GM19395 (cell line): ENCODE data around the gene TTC39B.

Experiments used
- ATAC-seq: cut with Tn5 transposase; IDR thresholded peaks from one replicate; pipeline ENCODE4 v1.9.1; 2021; ENCODE audit warnings: mild to moderate bottlenecking, moderate library complexity; ENCODE audit not compliant: unreplicated experiment

The TTC39B gene

DNA sequence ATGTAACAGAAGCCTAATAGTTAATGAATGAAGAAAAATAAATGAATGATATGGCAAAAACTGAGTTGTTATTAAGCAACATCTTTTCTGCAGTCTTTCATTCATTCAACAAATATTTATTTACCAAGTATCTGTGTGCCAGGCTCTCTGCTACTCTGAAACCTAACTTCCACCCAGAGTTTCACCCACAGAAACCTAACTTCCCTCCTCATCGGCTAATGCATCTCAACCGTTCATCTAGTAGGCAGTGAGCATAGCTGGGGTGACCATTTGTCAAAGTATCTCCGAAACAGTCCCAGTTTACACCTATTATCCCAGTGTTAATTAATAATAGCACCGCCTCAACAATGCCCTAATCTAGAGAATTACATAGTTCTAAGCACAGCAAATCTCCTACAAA is 1.5 kb downstream of the TTC39B start:
- ATAC-seq: no peak

DNA sequence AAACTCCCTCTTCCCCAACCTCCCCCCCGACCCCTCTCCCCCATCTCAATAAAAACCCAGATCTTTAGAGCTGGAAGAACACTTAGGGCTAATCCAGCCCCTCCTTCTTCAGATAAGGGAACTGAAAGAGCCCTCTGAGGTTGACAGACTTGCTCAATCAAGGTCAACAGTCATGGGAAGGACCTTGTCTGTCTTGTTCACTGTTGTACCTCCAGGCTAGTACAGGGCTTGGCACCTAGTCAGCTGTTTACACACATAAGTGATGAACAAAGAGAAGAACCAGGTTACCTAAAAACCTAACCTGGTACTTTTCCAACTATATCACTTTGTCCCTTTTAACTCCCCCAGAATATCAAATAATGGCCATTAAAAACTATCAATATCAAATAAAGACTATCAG is 2.4 kb downstream of the TTC39B start:
- peak; percentile 29 for ATAC-seq

DNA sequence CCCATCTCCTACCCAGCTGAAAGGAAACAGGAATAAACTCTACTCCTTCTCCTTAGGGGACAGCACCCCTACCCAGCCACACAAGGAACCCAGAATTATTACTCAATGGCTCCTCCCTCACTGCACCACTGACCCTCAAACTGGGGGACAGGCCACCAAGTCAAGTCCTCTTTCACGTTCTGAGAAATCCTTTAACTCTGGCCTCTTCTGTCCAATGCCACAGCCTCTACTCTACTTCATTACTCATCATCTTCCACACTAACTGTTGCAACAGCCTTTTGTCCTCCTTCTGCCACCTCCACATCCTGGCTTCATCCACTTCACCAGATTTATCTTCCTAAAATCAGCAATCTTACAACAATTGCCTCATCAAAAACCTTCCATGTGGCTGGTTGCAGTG is 6.8 kb downstream of the TTC39B start:
- ATAC-seq: no peak

GRCh38 chr9:15299374-15299939 is 7.6 kb downstream of the TTC39B start:
- ATAC-seq: peak; percentile 94

DNA sequence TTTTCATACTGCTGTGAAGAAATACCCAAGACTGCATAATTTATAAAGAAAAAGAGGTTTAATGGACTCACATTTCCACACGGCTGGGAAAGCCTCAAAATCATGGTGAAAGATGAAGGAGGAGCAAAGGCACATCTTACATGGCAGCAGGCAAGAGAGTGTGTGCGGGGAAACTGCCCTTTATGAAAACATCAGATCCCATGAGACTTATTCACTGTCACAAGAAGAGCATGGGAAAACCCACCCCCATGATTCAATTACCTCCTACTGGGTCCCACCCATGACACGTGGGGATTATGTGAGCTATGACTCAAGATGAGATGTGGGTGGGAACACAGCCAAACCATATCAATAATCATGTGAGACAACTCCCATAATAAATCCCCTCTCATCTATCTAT is 8.7 kb downstream of the TTC39B start:
- no peak for ATAC-seq

- ATAC-seq: peak; percentile 27
Measured at GRCh38 chr9:15295761-15296405, 11.1 kb downstream of the TTC39B start.

DNA sequence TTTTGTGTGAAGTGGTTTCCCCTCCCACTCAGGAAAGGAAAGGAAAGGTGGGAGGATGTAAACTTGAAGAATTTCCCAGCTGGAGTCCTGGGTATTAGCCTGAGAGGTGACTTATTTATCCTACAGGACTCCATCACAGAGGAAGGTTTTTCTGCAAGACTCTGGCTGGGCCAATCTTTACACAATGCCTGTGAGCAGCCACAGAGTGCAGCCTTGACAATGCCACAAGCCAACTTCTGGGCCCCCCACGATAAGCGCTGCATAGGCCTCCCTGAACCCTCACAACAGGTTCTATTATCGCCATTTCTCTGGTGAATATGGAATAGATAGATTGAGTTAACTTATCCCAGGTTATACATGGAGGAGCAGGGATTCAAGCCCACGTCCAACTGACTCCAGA is 12.4 kb downstream of the TTC39B start:
- ATAC-seq: no peak

DNA sequence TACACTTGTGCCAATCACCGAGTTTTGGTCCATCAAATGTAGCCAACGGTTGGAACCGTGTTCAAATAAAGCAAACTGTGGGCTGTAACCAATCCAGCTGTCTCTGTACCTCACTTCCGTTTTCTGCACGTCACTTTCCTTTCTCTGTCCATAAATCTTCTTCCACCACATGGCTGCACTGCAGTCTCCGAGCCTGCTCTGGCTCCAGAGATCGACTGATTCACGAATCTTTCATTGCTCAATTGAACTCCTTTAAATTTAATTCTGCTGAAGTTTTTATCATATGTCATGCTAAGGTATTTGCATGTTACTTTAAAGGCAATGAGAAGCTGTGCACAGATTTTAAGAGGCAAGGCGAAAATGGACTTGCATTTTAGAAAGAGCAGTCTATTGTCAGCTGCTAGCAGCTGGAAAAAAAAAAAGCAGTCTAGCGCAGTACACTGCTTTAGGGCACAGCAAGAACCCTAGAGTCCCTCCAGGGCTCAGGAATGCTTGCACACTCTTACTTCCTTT is 13.2 kb downstream of the TTC39B start:
- ATAC-seq: no peak

GRCh38 chr9:15293084-15293483 is 13.9 kb downstream of the TTC39B start:
- ATAC-seq: no peak

GRCh38 chr9:15289603-15290002 is 17.4 kb downstream of the TTC39B start:
- ATAC-seq: no peak

DNA sequence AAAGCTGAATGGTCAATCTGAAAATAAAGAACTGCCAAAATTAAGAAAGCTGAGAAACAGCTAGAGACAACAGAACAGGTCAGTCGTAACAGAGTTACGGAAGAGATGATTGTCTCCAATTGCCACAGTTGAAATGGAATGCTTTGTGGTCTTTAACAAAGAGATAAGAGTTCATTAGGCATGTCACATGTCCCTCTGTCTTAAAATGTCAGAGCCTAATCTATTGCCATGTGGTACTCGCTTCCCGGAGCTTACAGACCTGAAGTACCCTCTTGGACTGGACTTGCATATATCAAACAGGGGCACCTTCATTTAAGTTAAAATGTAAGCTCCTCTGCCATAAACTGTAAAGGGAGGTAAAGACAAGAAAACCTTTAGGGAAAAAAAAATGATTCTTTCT is 19.7 kb downstream of the TTC39B start:
- ATAC-seq: no peak

GRCh38 chr9:15286161-15286821 is 20.7 kb downstream of the TTC39B start:
- no peak for ATAC-seq

GRCh38 chr9:15282567-15283285 is 24.3 kb downstream of the TTC39B start:
- no peak for ATAC-seq

DNA sequence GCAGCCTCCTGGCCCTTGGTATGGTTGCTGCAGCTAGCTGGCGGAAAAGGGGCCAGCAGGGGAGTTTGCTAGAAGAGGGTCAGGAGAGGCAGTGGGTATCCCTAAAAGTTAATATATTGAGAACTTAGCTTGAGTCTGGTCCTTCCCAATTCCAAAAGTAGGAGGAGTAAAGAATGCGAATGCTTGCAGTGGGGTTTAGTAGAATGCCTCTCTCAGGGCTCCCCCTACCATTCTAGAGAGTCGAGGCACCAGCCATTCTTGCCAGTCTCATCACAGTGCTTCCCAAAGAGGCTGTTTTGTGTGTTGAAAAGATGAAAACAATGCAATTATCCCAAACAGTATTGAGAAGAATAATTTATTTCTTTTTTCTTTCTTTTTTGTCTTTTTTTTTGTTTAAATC is 26.4 kb downstream of the TTC39B start:
- ATAC-seq: no peak

DNA sequence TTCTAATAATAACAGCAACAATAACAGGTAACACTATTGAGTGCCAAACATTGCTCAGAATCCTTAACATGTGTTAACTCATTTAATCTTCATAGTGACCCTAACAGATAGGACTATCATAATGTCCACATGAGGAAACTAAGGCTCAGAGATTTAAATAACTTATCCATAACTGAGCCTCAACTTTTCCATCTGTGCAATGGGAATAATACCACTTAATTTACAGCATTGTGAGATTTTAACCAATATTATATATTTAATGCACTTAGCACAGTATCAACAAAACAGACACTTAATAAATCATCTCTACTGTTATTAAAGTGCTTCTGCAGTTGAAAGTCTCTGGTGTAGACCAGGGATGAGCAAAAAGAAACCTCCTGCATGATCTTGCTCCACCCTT is 28.2 kb downstream of the TTC39B start:
- ATAC-seq: no peak

GRCh38 chr9:15278091-15278687 is 28.8 kb downstream of the TTC39B start:
- no peak for ATAC-seq

GRCh38 chr9:15277400-15278090 is 29.5 kb downstream of the TTC39B start:
- no peak for ATAC-seq

DNA sequence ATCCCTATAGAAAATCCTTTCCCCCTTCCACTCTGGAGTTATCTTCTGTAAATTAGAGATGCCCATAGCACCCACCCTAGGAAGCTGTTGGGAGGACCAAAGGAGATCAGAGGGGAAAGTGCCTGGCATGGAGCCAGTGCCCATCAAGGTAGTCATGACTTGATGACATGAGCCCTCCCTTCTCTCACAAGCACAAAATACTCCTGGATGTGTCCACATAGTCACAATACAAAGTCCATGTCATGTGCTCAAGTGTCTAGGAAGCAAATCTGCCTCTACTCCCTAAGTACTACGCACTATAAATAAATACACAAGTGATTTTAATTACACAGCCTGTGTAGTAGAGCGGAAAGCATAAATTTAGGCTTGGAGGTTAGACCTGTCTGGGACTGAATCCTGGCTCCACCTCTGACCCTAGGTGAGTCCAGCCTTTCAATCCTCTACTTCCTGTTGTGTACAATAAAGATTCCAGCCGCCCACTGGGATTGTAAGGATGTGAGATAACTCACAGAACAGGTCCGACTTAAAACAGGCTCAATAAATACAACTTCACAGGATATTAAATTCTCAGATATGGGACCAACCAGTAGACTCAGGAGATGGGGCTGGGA is 30.6 kb downstream of the TTC39B start:
- no peak for ATAC-seq

DNA sequence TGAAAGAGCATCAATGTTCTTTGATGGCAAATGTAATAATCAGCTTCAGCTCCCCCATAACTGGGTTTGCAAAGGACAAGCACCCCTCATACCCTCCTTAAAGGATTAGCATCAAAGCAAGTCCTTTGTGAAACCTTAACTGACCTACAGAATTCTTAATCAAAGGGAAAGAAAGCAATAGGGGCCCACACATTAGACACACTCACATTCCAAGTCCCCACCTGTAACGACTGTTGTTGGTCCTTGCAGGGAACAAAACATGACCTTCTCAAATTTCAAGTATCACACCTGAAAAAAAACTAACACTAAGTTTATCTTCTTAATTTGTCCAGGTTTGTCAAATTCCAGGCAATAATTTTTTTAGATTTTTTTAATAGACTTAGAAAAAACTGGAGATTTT is 32.6 kb downstream of the TTC39B start:
- ATAC-seq: no peak

DNA sequence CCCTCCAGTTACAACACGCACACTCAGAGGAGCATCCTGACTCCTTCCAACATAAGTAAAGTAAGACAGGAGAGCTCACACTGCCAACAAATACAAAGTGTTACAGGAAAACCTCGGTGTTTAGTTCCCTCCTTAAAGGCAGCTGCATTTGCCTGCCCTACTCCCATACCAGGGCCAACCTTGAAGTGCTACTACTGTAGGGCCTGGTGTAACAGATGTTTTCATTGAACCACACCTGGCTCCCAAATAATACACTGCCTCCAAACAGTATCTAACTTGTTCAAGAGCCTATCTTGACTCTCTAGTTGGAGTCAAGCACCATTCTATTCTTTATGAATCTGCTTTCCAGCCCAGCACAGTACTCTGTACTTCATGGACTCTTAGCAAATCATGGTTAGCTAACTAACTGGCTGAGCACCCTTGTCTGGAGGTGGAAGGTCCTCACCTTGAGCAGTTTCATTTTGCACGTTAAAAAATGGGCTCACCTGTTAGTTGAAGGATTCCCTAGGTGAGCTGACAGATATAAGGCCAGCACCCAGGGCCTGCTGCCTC is 34.6 kb downstream of the TTC39B start:
- no peak for ATAC-seq
